ENCODE measurements around the gene IFNL4.

Gene IFNL4

DNA sequence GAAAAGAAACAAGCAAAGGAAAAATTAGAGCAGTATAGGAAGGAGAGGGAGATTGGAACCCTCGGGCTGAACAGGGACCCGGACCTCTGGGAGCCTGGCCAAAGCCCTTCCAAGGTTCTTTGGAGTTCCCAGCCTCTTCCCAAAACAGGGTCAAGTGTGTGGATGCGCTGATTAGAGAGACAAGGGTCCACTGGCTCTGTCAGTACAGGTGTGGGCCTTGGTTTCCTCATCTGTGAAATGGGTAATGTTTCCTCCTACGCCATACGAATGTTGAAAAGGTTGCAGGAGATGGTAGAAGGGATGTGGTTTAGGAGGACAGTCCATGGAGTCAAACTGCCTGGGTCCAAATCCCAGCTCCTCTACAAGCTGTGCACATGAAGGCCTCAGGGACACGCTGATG is 42.5 kb downstream of the IFNL4 start:
- DNase-seq (ENCODE audit: low read depth in 1 of 2, low spot score in 1 of 2) = no peak
- in situ Hi-C loops (cut with HindIII; ENCODE audit: low pct_unique_long_range_greater_than_20kb, low sequenced_read_pairs) = no loop called here
- TF ChIP-seq JUND (IDR thresholded peaks at IDR 0.05; ENCODE audit: low read depth) = no peak

DNA sequence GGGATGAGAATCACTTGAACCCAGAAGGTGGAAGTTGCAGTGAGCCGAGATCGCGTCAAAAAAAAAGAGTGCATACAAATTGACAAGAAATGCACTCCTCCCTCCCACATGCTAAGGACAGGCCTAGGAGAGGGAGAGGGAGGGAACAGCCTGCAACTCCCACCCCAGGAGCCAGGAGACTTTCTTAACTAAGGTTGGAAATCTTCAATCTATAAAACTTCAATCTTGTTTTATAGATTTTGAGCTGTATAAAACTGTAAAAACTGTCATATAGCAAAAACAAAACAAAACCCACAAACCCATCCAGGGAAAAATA is 43.2 kb downstream of the IFNL4 start:
- in situ Hi-C loops (cut with HindIII; ENCODE audit: low pct_unique_long_range_greater_than_20kb, low sequenced_read_pairs) = no loop called here
- no peak for TF ChIP-seq JUND (IDR thresholded peaks at IDR 0.05; ENCODE audit: low read depth)
- DNase-seq (ENCODE audit: low read depth in 1 of 2, low spot score in 1 of 2) = no peak

DNA sequence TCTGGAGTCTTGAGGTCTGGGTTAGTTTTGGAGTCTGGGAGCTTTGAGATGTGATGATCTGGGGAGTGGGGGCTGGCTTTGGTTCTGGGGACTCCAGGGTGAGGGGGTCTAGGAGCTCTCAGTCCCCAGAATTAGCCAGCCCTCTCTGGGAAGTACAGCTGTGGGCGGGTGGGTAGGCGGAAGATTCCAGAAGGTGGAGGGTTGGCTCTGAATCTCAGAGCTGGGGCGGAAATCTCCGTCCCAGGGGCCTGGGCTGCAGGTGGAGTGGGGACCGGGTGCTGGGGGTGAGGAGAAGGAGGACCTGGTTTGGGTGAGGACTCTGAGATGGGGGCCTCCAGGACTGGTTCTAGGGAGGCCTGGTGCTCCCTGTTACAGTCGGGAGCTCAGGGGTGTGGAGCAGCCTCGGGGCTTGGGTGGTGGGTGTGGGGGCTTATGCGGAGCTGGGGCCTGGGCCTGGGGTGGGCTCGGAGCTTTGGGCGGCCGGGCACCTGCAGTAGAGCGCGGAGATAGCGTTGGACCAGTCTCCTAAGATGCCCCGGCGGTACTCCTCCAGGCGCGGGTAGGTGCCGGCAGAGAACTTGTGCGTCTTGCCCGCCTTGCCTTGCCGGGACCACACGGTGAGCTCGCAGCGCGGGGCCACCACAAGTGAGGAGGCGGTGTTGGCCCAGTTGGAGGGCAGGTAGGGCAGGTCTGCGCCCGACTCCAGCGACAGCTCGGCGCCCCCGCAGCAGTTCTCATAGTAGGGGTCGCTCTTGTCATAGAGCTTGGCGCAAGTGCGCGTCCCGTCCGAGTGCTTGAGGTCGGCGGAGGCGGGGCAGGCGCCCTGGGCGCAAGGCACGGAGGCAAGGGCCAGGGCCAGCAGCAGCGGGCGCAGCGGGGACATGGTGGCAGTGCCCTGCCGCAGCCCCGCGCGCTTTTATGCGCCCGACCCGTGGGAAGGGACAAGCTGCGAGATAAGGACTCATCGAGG is 45.0 kb downstream of the IFNL4 start, which contains the start of gene SYCN:
Gene SYCN (minus strand): TSS at position 892 of the 970 bp plus-strand sequence. CDS start 9 bp downstream, at position 883.
- TF ChIP-seq JUND (IDR thresholded peaks at IDR 0.05; ENCODE audit: low read depth) = no peak
- no peak for DNase-seq (ENCODE audit: low read depth in 1 of 2, low spot score in 1 of 2)
- in situ Hi-C loops (cut with HindIII; ENCODE audit: low pct_unique_long_range_greater_than_20kb, low sequenced_read_pairs) = no loop called here

DNA sequence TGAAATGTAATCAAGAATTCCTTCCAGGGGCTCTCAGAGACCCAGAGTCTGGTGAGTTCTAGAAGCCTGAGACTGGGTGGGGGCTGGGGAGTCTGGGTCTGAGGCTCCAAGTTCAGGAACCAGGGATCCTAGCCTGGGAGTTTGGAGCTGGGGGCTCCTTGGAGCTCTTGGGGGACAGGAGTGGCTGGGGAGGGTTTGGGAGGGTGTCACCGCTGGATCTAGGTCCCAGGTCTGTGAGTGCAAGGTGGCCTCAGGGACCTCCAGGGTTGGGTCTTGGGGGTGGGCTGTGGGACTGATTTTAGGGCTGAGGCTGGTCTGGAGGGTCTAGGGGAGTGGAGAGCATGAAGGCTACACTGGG is 45.7 kb downstream of the IFNL4 start:
- DNase-seq (ENCODE audit: low read depth in 1 of 2, low spot score in 1 of 2) = no peak
- in situ Hi-C loops (cut with HindIII; ENCODE audit: low pct_unique_long_range_greater_than_20kb, low sequenced_read_pairs) = no loop called here
- no peak for TF ChIP-seq JUND (IDR thresholded peaks at IDR 0.05; ENCODE audit: low read depth)

DNA sequence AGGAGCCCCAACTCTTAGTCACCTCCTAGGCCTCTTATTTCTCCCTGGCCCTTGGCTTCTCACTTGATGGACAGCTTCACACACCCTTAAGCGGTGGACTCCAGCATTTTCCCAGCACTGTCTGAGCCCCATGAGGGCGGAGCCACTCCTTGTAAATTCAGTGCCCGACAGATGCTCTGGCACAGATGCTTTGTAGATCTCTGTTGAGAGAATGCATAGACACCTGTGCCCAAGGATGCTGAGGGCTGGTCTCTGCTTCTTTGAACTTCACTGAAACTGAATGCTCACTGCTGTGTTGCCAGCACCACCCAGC is 47.9 kb downstream of the IFNL4 start:
- DNase-seq (ENCODE audit: low read depth in 1 of 2, low spot score in 1 of 2) = no peak
- in situ Hi-C loops (cut with HindIII; ENCODE audit: low pct_unique_long_range_greater_than_20kb, low sequenced_read_pairs) = no loop called here
- no peak for TF ChIP-seq JUND (IDR thresholded peaks at IDR 0.05; ENCODE audit: low read depth)

DNA sequence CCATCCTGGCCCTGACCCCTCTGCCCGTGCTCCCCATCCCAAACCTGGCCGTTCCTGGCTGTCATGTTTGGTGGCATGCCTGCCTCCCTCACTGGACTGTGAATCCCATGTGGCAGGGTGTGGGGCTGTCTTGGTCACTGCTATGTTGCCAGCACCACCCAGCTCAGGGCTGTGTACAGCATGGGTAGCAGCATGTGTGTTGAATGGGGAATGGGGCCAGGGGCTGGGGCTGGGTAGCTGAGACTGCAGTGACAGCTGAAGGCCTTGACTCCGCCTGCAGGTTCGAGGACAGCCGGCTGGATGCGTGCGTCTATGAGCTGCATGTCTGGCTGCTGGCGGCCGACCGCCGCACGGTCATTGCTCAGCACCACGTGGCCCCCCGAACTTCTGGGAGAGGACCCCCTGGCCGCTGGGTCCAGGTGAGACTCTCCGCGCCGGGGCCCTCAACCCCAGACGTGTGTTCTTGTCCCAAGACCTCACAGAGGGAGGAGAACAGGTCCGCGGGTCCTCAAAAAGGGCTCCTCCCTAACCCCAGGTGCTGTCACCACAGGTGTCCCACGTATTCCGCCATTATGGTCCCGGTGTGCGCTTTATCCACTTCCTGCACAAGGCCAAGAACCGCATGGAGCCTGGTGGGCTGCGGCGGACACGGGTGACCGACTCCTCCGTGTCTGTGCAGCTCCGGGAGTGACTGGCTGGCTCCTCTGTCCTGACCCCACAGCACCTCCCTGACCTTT is 48.4 kb downstream of the IFNL4 start:
- in situ Hi-C loops (cut with HindIII; ENCODE audit: low pct_unique_long_range_greater_than_20kb, low sequenced_read_pairs) = no loop called here
- TF ChIP-seq JUND (IDR thresholded peaks at IDR 0.05; ENCODE audit: low read depth) = no peak
- no peak for DNase-seq (ENCODE audit: low read depth in 1 of 2, low spot score in 1 of 2)

DNA sequence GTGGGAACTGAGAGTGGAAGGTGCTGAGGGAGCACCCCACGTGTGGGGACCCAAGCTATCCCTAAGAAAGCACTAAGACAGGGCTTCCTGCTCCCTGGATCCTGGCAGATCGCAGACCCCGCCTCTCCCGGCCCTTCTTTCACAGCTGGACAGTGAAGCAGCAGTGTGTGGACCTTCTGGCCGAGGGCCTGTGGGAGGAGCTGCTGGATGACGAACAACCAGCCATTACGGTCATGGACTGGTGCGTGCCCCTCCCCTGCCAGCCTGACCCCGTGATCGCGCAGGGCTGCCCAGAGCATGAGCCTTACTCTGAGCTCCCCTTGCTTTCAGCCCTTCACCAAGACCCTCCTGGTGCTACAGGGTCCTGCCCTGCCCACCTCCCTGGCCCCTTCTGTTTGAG is 49.6 kb downstream of the IFNL4 start:
- no peak for TF ChIP-seq JUND (IDR thresholded peaks at IDR 0.05; ENCODE audit: low read depth)
- in situ Hi-C loops (cut with HindIII; ENCODE audit: low pct_unique_long_range_greater_than_20kb, low sequenced_read_pairs) = no loop called here
- DNase-seq (ENCODE audit: low read depth in 1 of 2, low spot score in 1 of 2) = no peak

DNA sequence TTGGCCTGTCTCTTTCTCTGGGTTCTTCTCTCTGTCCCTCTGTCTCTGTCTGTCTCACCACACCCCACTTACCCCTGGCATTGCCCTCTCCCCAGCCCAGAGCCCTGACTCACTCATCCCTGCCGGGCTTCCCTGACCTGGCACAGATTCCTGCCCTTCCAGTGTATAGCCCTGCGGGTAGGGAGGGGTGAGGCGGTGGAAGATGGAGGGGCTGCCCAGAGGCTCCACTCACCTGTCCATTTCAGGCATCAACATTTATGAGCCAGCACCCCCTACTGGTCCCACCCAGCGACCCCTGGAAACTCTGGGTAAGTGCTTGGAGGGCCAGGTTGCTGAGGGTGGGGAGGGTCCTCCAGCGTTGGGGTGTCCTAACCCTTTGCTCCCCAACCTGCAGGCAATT is 50.8 kb downstream of the IFNL4 start:
- no peak for TF ChIP-seq JUND (IDR thresholded peaks at IDR 0.05; ENCODE audit: low read depth)
- in situ Hi-C loops (cut with HindIII; ENCODE audit: low pct_unique_long_range_greater_than_20kb, low sequenced_read_pairs) = no loop called here
- DNase-seq (ENCODE audit: low read depth in 1 of 2, low spot score in 1 of 2) = peak in 1 of 2 experiments; percentile 38

DNA sequence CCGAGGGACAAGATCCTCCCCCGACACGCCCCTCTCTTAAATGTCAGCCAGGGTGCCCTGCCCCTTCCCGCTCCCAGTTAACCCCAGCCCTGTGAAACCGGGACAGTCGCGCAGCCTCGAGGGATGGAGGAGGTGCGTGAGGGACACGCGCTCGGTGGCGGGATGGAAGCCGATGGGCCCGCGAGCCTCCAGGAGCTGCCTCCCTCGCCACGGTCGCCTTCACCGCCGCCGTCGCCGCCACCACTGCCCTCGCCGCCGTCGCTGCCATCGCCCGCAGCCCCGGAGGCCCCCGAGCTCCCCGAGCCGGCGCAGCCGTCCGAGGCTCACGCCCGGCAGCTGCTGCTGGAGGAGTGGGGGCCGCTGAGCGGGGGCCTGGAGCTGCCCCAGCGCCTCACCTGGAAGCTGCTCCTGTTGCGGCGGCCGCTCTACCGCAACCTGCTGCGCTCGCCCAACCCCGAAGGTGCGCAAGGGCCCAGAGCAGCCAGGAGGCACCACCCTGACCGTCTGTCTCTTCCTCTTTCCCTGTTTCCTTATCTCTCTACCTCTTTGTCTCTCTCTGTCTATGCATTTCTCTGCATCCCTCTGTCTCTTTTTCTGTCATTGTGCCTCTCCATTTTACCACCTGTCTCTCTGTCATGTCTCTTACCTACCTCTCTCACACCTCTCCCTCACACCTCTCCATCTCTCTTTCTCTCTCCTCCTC is 51.6 kb downstream of the IFNL4 start, which contains the start of gene NCCRP1:
Gene NCCRP1 (plus strand): TSS at position 105 of the 703 bp plus-strand sequence. CDS start 19 bp downstream, at position 124.
- no peak for TF ChIP-seq JUND (IDR thresholded peaks at IDR 0.05; ENCODE audit: low read depth)
- in situ Hi-C loops (cut with HindIII; ENCODE audit: low pct_unique_long_range_greater_than_20kb, low sequenced_read_pairs) = no loop called here
- no peak for DNase-seq (ENCODE audit: low read depth in 1 of 2, low spot score in 1 of 2)

DNA sequence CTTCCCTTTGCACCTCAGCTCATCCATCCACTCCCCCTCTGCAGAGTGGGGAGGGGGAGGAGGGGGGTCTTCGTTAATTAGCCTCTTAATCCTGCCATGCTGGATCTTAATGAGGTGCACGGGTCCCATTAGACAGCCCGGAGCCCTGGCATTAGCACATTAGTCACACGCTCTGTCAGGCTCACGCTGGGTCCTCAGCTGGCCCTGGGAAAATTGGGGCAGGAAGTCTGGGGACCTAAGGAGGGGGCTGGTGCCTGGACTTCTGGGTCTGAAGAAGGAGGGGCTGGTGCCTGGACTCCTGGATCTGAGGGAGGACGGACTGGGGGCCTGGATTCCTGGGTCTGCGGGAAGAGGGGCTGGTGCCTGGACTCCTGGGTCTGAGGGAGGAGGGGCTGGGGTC is 52.3 kb downstream of the IFNL4 start:
- in situ Hi-C loops (cut with HindIII; ENCODE audit: low pct_unique_long_range_greater_than_20kb, low sequenced_read_pairs) = no loop called here
- no peak for DNase-seq (ENCODE audit: low read depth in 1 of 2, low spot score in 1 of 2)
- TF ChIP-seq JUND (IDR thresholded peaks at IDR 0.05; ENCODE audit: low read depth) = no peak
